ENCODE data around the gene YOD1. TPM values are rescaled to one million over a fixed set of nuclear protein-coding genes. Genes with fewer than 3 reads are reported as not detected.
"Not testable (repeated sequence)": the region's sequence is repeated elsewhere in the genome, so short reads cannot be mapped to it uniquely, and the experiment has no call there.

The YOD1 gene
- total RNA-seq, 2 experiments from 2014 or later = 5.3 to 6.0 TPM

DNA sequence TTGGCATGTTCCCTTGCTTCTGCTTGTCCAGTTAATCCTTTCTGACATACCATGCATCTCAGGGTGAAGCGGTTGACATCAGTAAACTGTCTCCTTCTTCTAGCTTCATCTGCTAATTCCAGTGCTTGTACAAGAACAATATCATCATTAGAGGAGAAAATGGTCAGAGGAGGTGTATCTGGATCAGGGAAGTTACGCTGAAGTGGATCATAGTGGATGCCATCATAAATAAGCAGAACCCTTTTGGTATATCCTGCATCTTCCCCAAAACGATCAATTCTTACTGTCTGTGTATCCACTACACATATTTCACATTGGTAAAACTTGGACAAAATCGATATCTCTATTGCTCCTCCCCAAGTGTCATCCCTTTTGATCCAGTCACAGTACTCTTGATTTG, 2.0 kb downstream of the YOD1 start:
- H3K27ac Mint-ChIP-seq = peak overlapping the region; percentile 98
- POLR2A ChIA-PET = no interaction called here

DNA sequence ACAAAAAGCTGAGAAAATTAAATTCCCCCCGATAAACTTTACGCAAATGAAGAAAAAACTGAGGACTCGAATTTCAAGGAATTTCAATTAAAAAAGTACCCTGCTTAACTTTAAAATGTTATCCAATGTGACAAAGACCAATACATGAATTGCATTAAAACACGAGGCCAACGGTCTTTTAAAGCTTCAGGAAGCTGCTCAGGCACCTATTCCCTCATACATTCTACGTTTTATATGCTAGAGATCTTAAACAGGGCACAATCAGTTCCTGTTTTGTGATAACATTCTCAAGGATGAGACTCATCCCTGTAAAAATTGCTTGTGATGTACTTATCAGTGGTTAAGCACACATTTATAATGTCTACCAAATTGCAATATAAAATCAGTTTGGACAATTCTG, 3.0 kb downstream of the YOD1 start:
- DNase-seq (no peak), ATAC-seq (no peak)
- Mint-ChIP-seq H3K9me3 (ENCODE audit: low read depth) (no peaks in the 10 kb centered on the region), H3K36me3 (ENCODE audit: low read depth) (peaks cover 28% of the 10 kb centered on the region), H3K27ac (no peak overlapping the region), H3K27me3 (no peaks in the 10 kb centered on the region), H3K4me3 (no peak overlapping the region), H3K4me1 (peaks cover 64% of the 10 kb centered on the region)
- ChIA-PET POLR2A (no interaction called here), CTCF (interaction anchor here (0.6 to 2.6 kb wide), 9 partner anchors 10 to 452 kb away, joined by 3 to 11 read pairs (median 6); no protein-coding TSS in a partner anchor)
- intact Hi-C loops (cut with DNase I, micrococcal nuclease) = no loop called here

More for the DNA sequence above, 2.0 kb downstream of the YOD1 start:
- intact Hi-C loops (cut with DNase I, micrococcal nuclease) = no loop called here
- no peak for DNase-seq
- Mint-ChIP-seq H3K4me3 (peak overlapping the region; percentile 99), H3K4me1 (peaks cover 65% of the 10 kb centered on the region), H3K36me3 (ENCODE audit: low read depth) (peaks cover 28% of the 10 kb centered on the region), H3K27me3 (no peaks in the 10 kb centered on the region), H3K9me3 (ENCODE audit: low read depth) (no peaks in the 10 kb centered on the region)
- CTCF ChIA-PET = interaction anchor here (0.9 to 2.6 kb wide), 4 partner anchors 11 to 451 kb away, joined by 3 to 10 read pairs (median 4); no protein-coding TSS in a partner anchor
- ATAC-seq = no peak

DNA sequence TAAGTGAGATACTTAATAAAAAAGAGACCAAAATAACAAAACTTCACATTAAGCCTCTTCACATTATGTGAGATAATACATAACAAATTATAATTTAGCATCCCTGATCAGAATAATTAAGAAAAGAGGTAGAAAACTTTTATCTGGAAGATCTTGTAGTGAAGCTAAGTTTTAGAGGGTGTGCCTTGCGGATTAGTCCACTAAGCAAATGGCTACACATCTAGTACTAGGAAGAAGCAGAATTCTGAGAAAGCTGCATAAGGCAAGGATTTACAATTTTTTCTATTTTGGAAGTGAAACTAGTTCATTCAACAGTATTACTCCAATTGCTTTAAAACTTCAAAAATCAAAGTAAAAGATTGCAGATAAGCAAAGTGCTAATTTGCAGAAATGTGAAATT, 3.5 kb downstream of the YOD1 start:
- H3K4me1 Mint-ChIP-seq = peaks cover 63% of the 10 kb centered on the region
- H3K4me3 Mint-ChIP-seq = no peak overlapping the region
- ATAC-seq (no peak), DNase-seq (no peak)
- H3K36me3 Mint-ChIP-seq (ENCODE audit: low read depth) = peaks cover 28% of the 10 kb centered on the region
- no peak overlapping the region for H3K27ac Mint-ChIP-seq
- H3K27me3 Mint-ChIP-seq = no peaks in the 10 kb centered on the region
- ChIA-PET CTCF (interaction anchor here (0.6 to 2.6 kb wide), 8 partner anchors 8 to 452 kb away, joined by 3 to 11 read pairs (median 6); no protein-coding TSS in a partner anchor), POLR2A (no interaction called here)
- intact Hi-C loops (cut with DNase I, micrococcal nuclease) = no loop called here
- H3K9me3 Mint-ChIP-seq (ENCODE audit: low read depth) = no peaks in the 10 kb centered on the region

DNA sequence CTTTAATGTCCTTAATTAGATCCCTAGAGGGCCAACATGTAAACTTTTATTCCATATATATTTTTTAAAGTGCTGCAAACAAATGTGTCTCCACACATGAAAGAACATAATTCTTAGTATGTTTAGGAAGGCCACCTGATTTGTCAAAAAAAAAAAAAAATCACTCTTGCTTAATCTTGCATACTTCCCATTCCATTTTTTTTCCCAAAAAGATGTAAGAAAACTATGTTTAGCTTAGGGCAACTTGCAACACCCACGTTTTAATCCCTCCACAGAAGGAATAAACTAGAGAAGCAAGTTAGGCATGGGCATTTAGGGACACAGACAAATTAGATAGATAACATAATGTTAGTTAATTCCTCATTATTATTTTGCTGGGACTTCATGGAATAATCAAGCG, 5.6 kb downstream of the YOD1 start:
- Mint-ChIP-seq H3K36me3 (ENCODE audit: low read depth) (peaks cover 31% of the 10 kb centered on the region), H3K9me3 (ENCODE audit: low read depth) (no peaks in the 10 kb centered on the region), H3K4me1 (peaks cover 50% of the 10 kb centered on the region), H3K4me3 (no peak overlapping the region), H3K27ac (no peak overlapping the region), H3K27me3 (no peaks in the 10 kb centered on the region)
- ChIA-PET CTCF (interaction anchor here (0.6 to 1.8 kb wide), 4 partner anchors 29 to 277 kb away, joined by 3 to 8 read pairs (median 4); no protein-coding TSS in a partner anchor), POLR2A (no interaction called here)
- no peak for DNase-seq
- ATAC-seq = no peak
- intact Hi-C loops (cut with DNase I, micrococcal nuclease) = no loop called here

DNA sequence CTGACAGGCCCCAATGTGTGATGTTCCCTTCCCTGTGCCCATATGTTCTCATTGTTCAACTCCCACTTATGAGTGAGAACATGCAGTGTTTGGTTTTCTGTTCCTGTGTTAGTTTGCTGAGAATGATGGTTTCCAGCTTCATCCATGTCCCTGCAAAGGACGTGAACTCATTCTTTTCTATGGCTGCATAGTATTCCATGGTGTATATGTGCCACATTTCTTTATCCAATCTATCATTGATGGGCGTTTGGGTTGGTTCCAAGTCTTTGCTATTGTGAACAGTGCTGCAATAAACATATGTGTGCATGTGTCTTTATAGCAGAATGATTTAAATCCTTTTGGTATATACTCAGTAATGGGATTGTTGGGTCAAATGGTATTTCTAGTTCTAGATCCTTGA, 9.6 kb downstream of the YOD1 start:
- intact Hi-C loops (cut with DNase I, micrococcal nuclease); H3K9me3 Mint-ChIP-seq (ENCODE audit: low read depth); H3K4me3 Mint-ChIP-seq; POLR2A ChIA-PET; ATAC-seq; DNase-seq; H3K27ac Mint-ChIP-seq; H3K27me3 Mint-ChIP-seq: not testable (repeated sequence)
- H3K36me3 Mint-ChIP-seq (ENCODE audit: low read depth) = peaks cover 11% of the 10 kb centered on the region
- CTCF ChIA-PET = interaction anchor here (0.6 kb wide), 1 partner anchor 204 kb away, joined by 3 read pairs; no protein-coding TSS in a partner anchor
- H3K4me1 Mint-ChIP-seq = peaks cover 25% of the 10 kb centered on the region

DNA sequence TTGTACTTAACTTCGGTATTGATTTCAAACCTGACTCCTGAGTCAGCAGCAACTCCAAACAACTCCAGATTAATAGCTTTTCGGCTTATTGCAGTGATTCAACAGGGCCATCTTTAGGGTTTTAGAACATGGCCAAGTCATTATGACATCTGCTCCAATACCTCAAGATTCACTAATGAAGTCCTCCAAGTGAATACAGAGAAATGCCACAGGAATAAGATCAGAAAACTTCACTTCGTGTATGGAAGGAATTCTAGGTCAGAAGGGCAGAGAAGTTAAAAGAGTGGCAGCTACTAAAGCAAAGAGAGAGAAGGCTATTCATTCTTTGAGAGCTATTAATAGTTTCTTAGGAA, 10.9 kb downstream of the YOD1 start:
- Mint-ChIP-seq H3K27ac (no peak overlapping the region), H3K27me3 (no peaks in the 10 kb centered on the region), H3K9me3 (ENCODE audit: low read depth) (no peaks in the 10 kb centered on the region), H3K4me1 (peaks cover 16% of the 10 kb centered on the region), H3K4me3 (no peak overlapping the region), H3K36me3 (ENCODE audit: low read depth) (peaks cover 5% of the 10 kb centered on the region)
- DNase-seq (no peak), ATAC-seq (no peak)
- ChIA-PET CTCF (interaction anchor here (1.5 kb wide), 1 partner anchor 10 kb away, joined by 5 read pairs; no protein-coding TSS in a partner anchor), POLR2A (no interaction called here)
- intact Hi-C loops (cut with DNase I, micrococcal nuclease) = no loop called here

DNA sequence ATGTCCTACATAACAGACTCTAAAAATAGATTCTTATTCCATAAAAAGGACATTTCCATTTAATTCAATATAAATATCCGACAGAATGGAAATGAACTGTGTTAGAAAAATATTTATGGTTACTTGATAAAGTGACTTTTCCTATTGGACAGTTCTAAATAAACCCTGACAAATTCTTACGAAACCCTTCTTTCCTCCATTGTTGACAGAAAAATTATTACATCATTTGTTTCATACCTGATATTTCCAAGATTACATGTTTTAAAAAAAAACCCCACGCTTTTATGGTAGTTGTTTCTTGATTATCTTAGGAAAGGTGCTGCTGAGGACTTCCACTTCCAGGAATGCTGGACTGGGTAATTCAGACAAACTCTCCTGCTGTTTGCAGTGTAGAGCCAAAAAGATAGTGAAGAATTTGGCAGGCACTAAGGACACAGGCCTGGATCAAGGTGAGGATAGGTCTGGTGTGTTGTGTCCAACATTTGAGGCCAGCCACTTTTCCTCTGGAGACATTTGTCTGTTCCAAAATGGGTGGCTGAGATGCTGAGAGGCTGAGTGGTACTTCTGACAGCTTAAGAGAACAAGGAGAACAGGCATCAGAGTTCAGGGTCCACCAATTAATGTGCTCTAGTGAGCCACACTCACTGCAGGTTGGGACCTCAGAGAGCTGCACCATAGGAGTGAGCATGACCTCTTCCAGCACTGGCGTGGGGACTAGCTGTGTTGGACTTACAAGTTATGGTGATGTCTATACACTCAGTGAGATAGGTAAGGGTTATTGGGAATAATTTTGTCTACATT, 11.4 kb downstream of the YOD1 start:
- Mint-ChIP-seq H3K27me3 (no peaks in the 10 kb centered on the region), H3K4me3 (no peak overlapping the region), H3K9me3 (ENCODE audit: low read depth) (no peaks in the 10 kb centered on the region), H3K36me3 (ENCODE audit: low read depth) (peaks cover 3% of the 10 kb centered on the region), H3K4me1 (peaks cover 11% of the 10 kb centered on the region), H3K27ac (no peak overlapping the region)
- intact Hi-C loops (cut with DNase I, micrococcal nuclease) = no loop called here
- POLR2A ChIA-PET = no interaction called here
- DNase-seq = no peak
- no peak for ATAC-seq
- CTCF ChIA-PET = interaction anchor here (1.5 kb wide), 1 partner anchor 10 kb away, joined by 5 read pairs; no protein-coding TSS in a partner anchor

DNA sequence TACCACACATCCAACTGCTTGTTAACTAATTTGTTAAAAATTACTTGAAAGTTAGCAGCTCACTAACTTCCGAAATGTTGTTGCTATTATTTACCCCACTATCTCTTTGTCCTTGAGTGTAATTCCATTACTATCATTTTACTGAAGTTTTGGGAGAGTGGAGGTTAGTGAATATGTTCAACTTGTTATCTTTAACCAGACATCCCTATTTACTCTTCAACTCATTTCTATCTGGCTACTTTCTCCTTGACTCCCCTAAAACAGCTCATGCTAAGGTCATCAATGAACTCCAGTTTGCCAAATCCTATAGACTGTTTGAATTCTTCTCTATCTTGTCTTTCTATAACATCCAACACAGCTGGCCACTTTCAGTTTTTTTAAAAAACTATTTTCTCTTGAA, 14.1 kb downstream of the YOD1 start:
- Mint-ChIP-seq H3K27me3 (peaks cover 7% of the 10 kb centered on the region), H3K4me3 (no peak overlapping the region), H3K27ac (no peak overlapping the region), H3K36me3 (ENCODE audit: low read depth) (peaks cover under 1% of the 10 kb centered on the region), H3K4me1 (peaks cover under 1% of the 10 kb centered on the region), H3K9me3 (ENCODE audit: low read depth) (no peaks in the 10 kb centered on the region)
- DNase-seq = no peak
- intact Hi-C loops (cut with DNase I, micrococcal nuclease) = no loop called here
- ChIA-PET CTCF (interaction anchor here (0.5 to 2.5 kb wide), 7 partner anchors 11 to 1058 kb away, joined by 3 to 11 read pairs (median 4); partner anchors contain the start of gene PFKFB2), POLR2A (no interaction called here)
- no peak for ATAC-seq

DNA sequence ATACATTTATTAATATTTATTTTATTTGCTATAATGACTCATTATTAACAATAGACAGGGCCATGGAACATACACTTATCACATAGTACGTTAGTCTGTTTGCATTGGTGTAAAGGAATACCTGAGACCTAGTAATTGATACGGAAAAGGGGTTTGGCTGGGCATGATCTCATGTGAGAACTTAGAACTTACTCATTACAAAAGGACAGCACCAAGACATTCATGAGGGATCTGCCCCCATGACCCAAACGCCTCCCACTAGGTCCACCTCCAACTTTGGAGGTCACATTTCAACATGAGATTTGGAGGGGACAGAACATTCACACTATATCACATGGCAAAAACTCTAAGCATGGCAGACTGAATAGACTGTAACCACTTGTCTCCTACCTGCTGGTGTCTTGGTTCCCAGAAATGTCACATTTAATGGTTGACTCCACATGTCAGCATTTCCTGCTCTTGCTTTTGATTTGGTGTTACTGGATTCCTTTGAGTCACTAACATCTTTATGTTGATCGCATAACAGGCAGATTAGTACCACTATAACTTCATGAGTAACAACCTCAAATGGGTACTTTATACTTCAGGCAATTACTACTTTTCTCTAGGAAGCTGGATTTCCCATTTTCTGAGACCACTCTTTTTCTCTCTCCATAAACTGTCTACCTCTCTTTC, 15.0 kb downstream of the YOD1 start:
- POLR2A ChIA-PET = no interaction called here
- Mint-ChIP-seq H3K4me3 (no peak overlapping the region), H3K9me3 (ENCODE audit: low read depth) (no peaks in the 10 kb centered on the region), H3K27me3 (peaks cover 12% of the 10 kb centered on the region), H3K36me3 (ENCODE audit: low read depth) (no peaks in the 10 kb centered on the region), H3K27ac (no peak overlapping the region), H3K4me1 (no peaks in the 10 kb centered on the region)
- intact Hi-C loops (cut with DNase I, micrococcal nuclease) = no loop called here
- ATAC-seq (peak; percentile 78), DNase-seq (no peak)
- CTCF ChIA-PET = interaction anchor here (0.7 to 2.5 kb wide), 5 partner anchors 11 to 1059 kb away, joined by 3 to 11 read pairs (median 4); partner anchors contain the start of gene PFKFB2

DNA sequence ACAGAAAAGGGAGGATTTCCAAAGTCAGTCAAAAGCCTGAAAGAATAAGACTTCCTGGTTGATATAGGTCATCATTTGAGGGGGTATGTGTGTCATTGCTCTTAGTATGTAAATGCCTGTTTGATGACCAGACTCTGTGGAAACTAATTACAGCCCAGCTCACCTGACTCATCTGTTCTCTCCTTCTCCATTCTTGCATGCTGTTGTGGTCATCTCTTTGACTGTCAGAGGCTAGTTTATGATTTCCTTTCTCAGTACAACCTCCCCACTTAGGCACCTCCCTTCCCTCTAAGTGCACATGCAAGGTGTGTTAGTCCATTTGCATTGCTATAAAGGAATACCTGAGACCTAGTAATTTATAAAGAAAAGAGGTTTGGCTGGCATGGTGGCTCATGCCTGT, 16.0 kb downstream of the YOD1 start:
- no peaks in the 10 kb centered on the region for H3K36me3 Mint-ChIP-seq (ENCODE audit: low read depth)
- H3K27ac Mint-ChIP-seq = no peak overlapping the region
- no peaks in the 10 kb centered on the region for H3K9me3 Mint-ChIP-seq (ENCODE audit: low read depth)
- no peaks in the 10 kb centered on the region for H3K4me1 Mint-ChIP-seq
- intact Hi-C loops (cut with DNase I, micrococcal nuclease) = no loop called here
- H3K4me3 Mint-ChIP-seq = no peak overlapping the region
- ATAC-seq (peak; percentile 62), DNase-seq (no peak)
- H3K27me3 Mint-ChIP-seq = peaks cover 15% of the 10 kb centered on the region
- ChIA-PET CTCF (interaction anchor here (0.5 kb wide), 1 partner anchor 403 kb away, joined by 4 read pairs; no protein-coding TSS in a partner anchor), POLR2A (no interaction called here)

DNA sequence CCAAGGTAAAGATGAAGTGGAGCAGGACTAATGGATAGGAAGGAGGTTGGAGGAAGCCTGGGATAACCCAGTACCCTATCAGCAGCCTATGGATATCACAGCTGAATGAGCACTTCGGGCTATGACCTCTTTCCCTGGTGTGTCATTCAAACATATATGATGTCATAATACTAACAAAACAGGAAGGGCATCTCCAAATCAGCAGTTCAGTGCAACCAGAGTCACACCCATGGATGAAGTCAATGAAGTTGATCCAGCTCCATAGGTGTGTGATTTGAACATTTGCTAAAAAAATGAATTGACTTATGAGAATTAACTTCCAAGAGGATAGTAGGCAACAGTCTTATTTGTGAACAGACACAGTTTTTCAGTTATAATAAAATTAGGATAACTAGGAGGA, 16.8 kb downstream of the YOD1 start:
- H3K36me3 Mint-ChIP-seq (ENCODE audit: low read depth) = no peaks in the 10 kb centered on the region
- H3K27ac Mint-ChIP-seq = no peak overlapping the region
- ATAC-seq (no peak), DNase-seq (no peak)
- no peak overlapping the region for H3K4me3 Mint-ChIP-seq
- H3K9me3 Mint-ChIP-seq (ENCODE audit: low read depth) = no peaks in the 10 kb centered on the region
- intact Hi-C loops (cut with DNase I, micrococcal nuclease) = no loop called here
- no peaks in the 10 kb centered on the region for H3K4me1 Mint-ChIP-seq
- ChIA-PET CTCF (interaction anchor here (0.7 to 1.4 kb wide), 3 partner anchors 8 to 37 kb away, joined by 3 read pairs; no protein-coding TSS in a partner anchor), POLR2A (no interaction called here)
- H3K27me3 Mint-ChIP-seq = peaks cover 15% of the 10 kb centered on the region
